Transverse colon (tissue), 4 donors: ENCODE results near the gene HGFAC. TPM values are rescaled to one million over a fixed set of nuclear protein-coding genes. Genes with fewer than 3 reads are reported as not detected.

Experiments
- DNase-seq: peaks from one replicate; pipeline ENCODE4 v3.0.0-alpha.2; 2019
- H3K27ac ChIP-seq, 4 donors: fragments of 200-600 bp; sonication (generic); 2 replicates each; pipeline ENCODE4 v1.5.1; 2016 to 2018; ENCODE audit warnings: inconsistent platforms in 4 of 4
- H3K27me3 ChIP-seq: fragments of 200-600 bp; sonication (generic); 2 replicates; pipeline ENCODE4 v1.5.1; 2017; ENCODE audit warnings: inconsistent platforms
- H3K36me3 ChIP-seq, 4 donors: fragments of 200-600 bp; sonication (generic); 2 replicates each; pipeline ENCODE4 v1.5.1; 2017 to 2019; ENCODE audit warnings: inconsistent platforms in 4 of 4
- H3K4me1 ChIP-seq, 4 donors: fragments of 200-600 bp; sonication (generic); 2 replicates each; pipeline ENCODE4 v1.5.1; 2017 to 2020; ENCODE audit warnings: inconsistent platforms in 4 of 4
- H3K4me3 ChIP-seq, 4 donors: fragments of 200-600 bp; sonication (generic); 1 replicate in 1 of 4; 2 replicates in 3 of 4; pipeline versions ENCODE4 v1.5.1 to v1.6.1; 2017 to 2019; ENCODE audit warnings: inconsistent platforms in 4 of 4
- H3K9me3 ChIP-seq, 2 donors: fragments of 200-600 bp; sonication (generic); 2 replicates each; pipeline ENCODE4 v1.5.1; 2017 to 2019; ENCODE audit warnings: inconsistent platforms in 2 of 2
- CTCF ChIP-seq, 5 experiments: fragments of 200-600 bp in 3 of 5; fragments of 450-650 bp in 2 of 5; sonication (generic) in 3 of 5; IDR thresholded peaks; 1 replicate in 2 of 5; 2 replicates in 3 of 5; pipeline ENCODE4 v1.5.1; 2016 to 2017; ENCODE audit warnings: antibody characterized with exemption in 5 of 5, inconsistent platforms in 3 of 5, mild to moderate bottlenecking in 2 of 5, moderate library complexity in 1 of 5
- EP300 ChIP-seq: sonication (generic); formaldehyde crosslinking; IDR thresholded peaks from one replicate; pipeline ENCODE4 v1.6.1; 2017; ENCODE audit warnings: antibody characterized with exemption, low read depth
- POLR2A ChIP-seq: fragments of 450-650 bp; IDR thresholded peaks from one replicate; pipeline ENCODE4 v1.6.1; 2016; ENCODE audit warnings: antibody characterized with exemption, mild to moderate bottlenecking, moderate library complexity
- POLR2AphosphoS5 ChIP-seq, 3 donors: sonication (generic); formaldehyde crosslinking; IDR thresholded peaks; one replicate each; pipeline ENCODE4 v1.6.1; 2016; ENCODE audit warnings: antibody characterized with exemption in 3 of 3
- WGBS, 2 donors: methylation state at CpG; one replicate each; pipeline ENCODE4 v1.1.5; 2018; ENCODE audit warnings: low coverage in 1 of 2; 5-methylcytosine and 5-hydroxymethylcytosine counted together
- in situ Hi-C, 4 donors: fragments of 200-750 bp; cut with MboI; loops; one replicate each; pipeline versions ENCODE4 v1.15.0 to v1.15.1; 2017; ENCODE audit warnings: low sequenced_read_pairs in 3 of 4, low pct_ligation_motif_present in 1 of 4, low pct_unique_long_range_greater_than_20kb in 1 of 4
- intact Hi-C: fragments of 100-400 bp; cut with DNase I; formaldehyde crosslinking; loops from one replicate; pipeline ENCODE4 v1.15.1; 2023; ENCODE audit warnings: low total_unique reads
- total RNA-seq, 4 donors: library from RNA; depleted of rRNA; stranded (reverse); fragments of >200 nt; gene quantifications; one replicate each; pipeline ENCODE4 v1.1.0, GENCODE V29; 2016

Gene HGFAC
- total RNA-seq, 4 donors from 2014 or later: not detected

GRCh38 chr4:3397128-3397527, 44.6 kb upstream of the HGFAC start:
- 90% methylated on average over 11 of the region's 11 CpGs; no CpG with 5 or more reads in 1 of the 2 donors for WGBS, 2 donors

GRCh38 chr4:3399277-3400194, 42.2 kb upstream of the HGFAC start:
- WGBS, 2 donors: 71 to 100% methylated on average over 1 to 5 of the region's 5 CpGs
- no peaks in the 10 kb centered on the region for H3K4me1 ChIP-seq
- DNase-seq: no peak
- no peaks in the 10 kb centered on the region for H3K27me3 ChIP-seq
- TF ChIP-seq POLR2AphosphoS5 (IDR thresholded peaks at IDR 0.05) (no peak), EP300 (no peak)
- H3K4me3 ChIP-seq: no peak overlapping the region
- H3K27ac ChIP-seq: no peak overlapping the region
- intact Hi-C loops: no loop called here
- in situ Hi-C loops: no loop called here
- H3K9me3 ChIP-seq: no peaks in the 10 kb centered on the region
- no peaks in the 10 kb centered on the region for H3K36me3 ChIP-seq

More at GRCh38 chr4:3397128-3397527, 44.6 kb upstream of the HGFAC start:
- intact Hi-C loops: no loop called here
- no peak for DNase-seq
- H3K27ac ChIP-seq: no peak overlapping the region
- H3K36me3 ChIP-seq: no peaks in the 10 kb centered on the region
- no peaks in the 10 kb centered on the region for H3K27me3 ChIP-seq
- H3K4me1 ChIP-seq: no peaks in the 10 kb centered on the region
- TF ChIP-seq POLR2AphosphoS5 (IDR thresholded peaks at IDR 0.05) (no peak), CTCF (IDR thresholded peaks at IDR 0.05) (no peak), EP300 (no peak), POLR2A (no peak)
- H3K4me3 ChIP-seq: no peak overlapping the region
- in situ Hi-C loops: no loop called here
- no peaks in the 10 kb centered on the region for H3K9me3 ChIP-seq

- 91 to 97% methylated on average over 14 to 22 of the region's 22 CpGs for whole genome bisulfite sequencing, 2 donors
- H3K27me3 ChIP-seq: no peaks in the 10 kb centered on the region
- no peaks in the 10 kb centered on the region for H3K4me1 ChIP-seq
- TF ChIP-seq POLR2A (no peak), POLR2AphosphoS5 (IDR thresholded peaks at IDR 0.05) (no peak), EP300 (no peak), CTCF (IDR thresholded peaks at IDR 0.05) (no peak)
- in situ Hi-C loops (no loop called here), intact Hi-C loops (no loop called here)
- no peaks in the 10 kb centered on the region for H3K36me3 ChIP-seq
- DNase-seq: no peak
- H3K27ac ChIP-seq: no peak overlapping the region
- H3K9me3 ChIP-seq: no peaks in the 10 kb centered on the region
- H3K4me3 ChIP-seq: no peak overlapping the region
These were observed 40.2 kb upstream of the HGFAC start for GRCh38 chr4:3401436-3402171.

- Histone ChIP-seq H3K27me3 (no peaks in the 10 kb centered on the region), H3K4me3 (no peak overlapping the region), H3K27ac (no peak overlapping the region), H3K36me3 (no peaks in the 10 kb centered on the region), H3K4me1 (no peaks in the 10 kb centered on the region), H3K9me3 (no peaks in the 10 kb centered on the region)
- in situ Hi-C loops (no loop called here), intact Hi-C loops (no loop called here)
- TF ChIP-seq EP300: no peak
- TF ChIP-seq POLR2A: no peak
- no peak for TF ChIP-seq POLR2AphosphoS5 (IDR thresholded peaks at IDR 0.05)
- no peak for TF ChIP-seq CTCF (IDR thresholded peaks at IDR 0.05)
- no peak for DNase-seq
- WGBS, 2 donors: 82% methylated on average over 15 of the region's 15 CpGs; no CpG with 5 or more reads in 1 of the 2 donors
These were observed 39.0 kb upstream of the HGFAC start for GRCh38 chr4:3402491-3403347.
